IMR-90 (cell line): ENCODE data around the gene BCL7A. TPM values are rescaled to one million over a fixed set of nuclear protein-coding genes. Genes with fewer than 3 reads are reported as not detected.

ENCODE experiments used
- ATAC-seq: fragments of 200-7000 bp; cut with Tn5 transposase; 2 replicates; pipeline ENCODE4 v1.9.1; 2020; ENCODE audit warnings: low read depth, mild to moderate bottlenecking, moderate library complexity
- BruUV-seq: library from RNA; stranded (reverse); fragments of 400-500 nt; replicated peaks from 2 replicates; lab custom pipeline; 2021; lab: Mats Ljungman, UMichigan
- CTCF ChIA-PET: fragments of 300-600 bp; formaldehyde crosslinking; extraction: SDS; loops from one replicate; lab custom pipeline; 2021; ENCODE audit warnings: antibody characterized with exemption; lab: Yijun Ruan, JAX
- POLR2A ChIA-PET: fragments of 300-600 bp; sonication (Branson Sonifier 250); formaldehyde crosslinking; loops from one replicate; lab custom pipeline; 2022; ENCODE audit warnings: antibody characterized with exemption; ENCODE audit not compliant: unreplicated experiment; lab: Charles Lee
- DNase-seq: peaks from one replicate; pipeline ENCODE4 v3.0.0; 2013
- H2AFZ ChIP-seq: replicated peaks from 2 replicates; pipeline ENCODE3; 2013; ENCODE audit warnings: low read length, mild to moderate bottlenecking; ENCODE audit not compliant: poor library complexity
- H2AK5ac ChIP-seq: 2 replicates; pipeline ENCODE4 v1.6.1; 2013; ENCODE audit warnings: low read depth, low read length, inconsistent platforms
- H2AK9ac ChIP-seq: replicated peaks from 2 replicates; pipeline ENCODE3; 2013; ENCODE audit warnings: mild to moderate bottlenecking, low read depth, low read length, moderate library complexity; ENCODE audit not compliant: poor library complexity
- H2BK120ac ChIP-seq: 2 replicates; pipeline ENCODE4 v1.6.1; 2013; ENCODE audit warnings: low read depth, low read length, inconsistent platforms
- H2BK15ac ChIP-seq: 3 replicates; pipeline ENCODE4 v1.6.1; 2013; ENCODE audit warnings: low read depth, low read length, inconsistent platforms
- H2BK20ac ChIP-seq: 2 replicates; pipeline ENCODE4 v1.6.1; 2013; ENCODE audit warnings: low read depth, mild to moderate bottlenecking, inconsistent platforms, low read length, moderate library complexity
- H2BK5ac ChIP-seq: 2 replicates; pipeline ENCODE4 v1.6.1; 2013; ENCODE audit warnings: mild to moderate bottlenecking, low read depth, low read length, inconsistent platforms; ENCODE audit not compliant: poor library complexity, severe bottlenecking
- H3K14ac ChIP-seq: replicated peaks from 2 replicates; pipeline ENCODE4 v1.6.1; 2013; ENCODE audit warnings: low read depth, low read length, inconsistent platforms
- H3K18ac ChIP-seq: 2 replicates; pipeline ENCODE4 v1.6.1; 2013; ENCODE audit warnings: low read depth, low read length, control low read depth
- H3K23ac ChIP-seq: 2 replicates; pipeline ENCODE4 v1.6.1; 2013; ENCODE audit warnings: low read depth, low read length, inconsistent platforms
- H3K27ac ChIP-seq: 2 replicates; pipeline ENCODE4 v1.5.1; 2013; ENCODE audit warnings: mild to moderate bottlenecking, control low read depth, low read length; ENCODE audit not compliant: insufficient read depth
- H3K27me3 ChIP-seq: 2 replicates; pipeline ENCODE4 v1.6.1; 2013; ENCODE audit warnings: low read length; ENCODE audit not compliant: control insufficient read depth, insufficient read depth
- H3K36me3 ChIP-seq: 2 replicates; pipeline ENCODE4 v1.6.1; 2013; ENCODE audit warnings: low read length, mixed read lengths; ENCODE audit not compliant: control insufficient read depth, insufficient read depth
- H3K4ac ChIP-seq: 2 replicates; pipeline ENCODE4 v1.6.1; 2013; ENCODE audit warnings: low read depth, low read length, inconsistent platforms
- H3K4me1 ChIP-seq: 2 replicates; pipeline ENCODE4 v1.6.1; 2013; ENCODE audit warnings: low read length, mixed read lengths; ENCODE audit not compliant: control insufficient read depth, insufficient read depth
- H3K4me2 ChIP-seq: 2 replicates; pipeline ENCODE4 v1.6.1; 2013; ENCODE audit warnings: low read depth, mild to moderate bottlenecking, control low read depth, low read length, moderate library complexity
- H3K4me3 ChIP-seq: 2 replicates; pipeline ENCODE4 v1.5.1; 2013; ENCODE audit warnings: low read depth, mild to moderate bottlenecking, control low read depth, low read length, moderate library complexity; ENCODE audit not compliant: insufficient read depth
- H3K56ac ChIP-seq: 2 replicates; pipeline ENCODE4 v1.6.1; 2013; ENCODE audit warnings: low read length, inconsistent platforms; ENCODE audit not compliant: insufficient read depth; ENCODE audit errors: extremely low read depth
- H3K79me1 ChIP-seq, 2 experiments: 2 replicates each; pipeline ENCODE4 v1.6.1; 2013; ENCODE audit warnings: low read length in 2 of 2, inconsistent platforms in 1 of 2, low read depth in 1 of 2
- H3K9ac ChIP-seq: 2 replicates; pipeline ENCODE4 v1.6.1; 2013; ENCODE audit warnings: low read depth, low read length, control low read depth
- H3K9me1 ChIP-seq: 2 replicates; pipeline ENCODE4 v1.6.1; 2013; ENCODE audit warnings: low read length, inconsistent platforms; ENCODE audit not compliant: insufficient read depth
- H3K9me3 ChIP-seq: 2 replicates; pipeline ENCODE4 v1.6.1; 2013; ENCODE audit warnings: low read length; ENCODE audit not compliant: control insufficient read depth, insufficient read depth
- H4K20me1 ChIP-seq: 2 replicates; pipeline ENCODE4 v1.6.1; 2013; ENCODE audit warnings: low read length, inconsistent platforms; ENCODE audit not compliant: insufficient read depth
- H4K5ac ChIP-seq: 2 replicates; pipeline ENCODE4 v1.6.1; 2013; ENCODE audit warnings: mild to moderate bottlenecking, low read depth, low read length, control low read depth
- H4K8ac ChIP-seq, 2 experiments: 2 replicates each; pipeline ENCODE4 v1.6.1; 2013; ENCODE audit warnings: low read depth in 2 of 2, low read length in 2 of 2, control low read depth in 1 of 2, inconsistent platforms in 1 of 2
- H4K91ac ChIP-seq: 2 replicates; pipeline ENCODE4 v1.6.1; 2013; ENCODE audit warnings: low read depth, low read length, inconsistent platforms; ENCODE audit not compliant: insufficient read depth
- BHLHE40 ChIP-seq: fragments of 150-350 bp; IDR thresholded peaks from 2 replicates; pipeline ENCODE4 v1.6.1; 2016; ENCODE audit warnings: mild to moderate bottlenecking, low read depth, low read length
- CEBPB ChIP-seq: IDR thresholded peaks from 2 replicates; pipeline ENCODE4 v1.6.1; 2012; ENCODE audit warnings: low read depth, low read length, improper control_type of control experiment
- CHD1 ChIP-seq: IDR thresholded peaks from 2 replicates; pipeline ENCODE4 v1.6.1; 2012; ENCODE audit warnings: low read depth, low read length, improper control_type of control experiment
- FOS ChIP-seq: fragments of 150-350 bp; IDR thresholded peaks from 2 replicates; pipeline ENCODE4 v1.6.1; 2016; ENCODE audit warnings: low read depth, low read length
- MAFK ChIP-seq: IDR thresholded peaks from 2 replicates; pipeline ENCODE4 v1.6.1; 2012; ENCODE audit warnings: low read depth, low read length, improper control_type of control experiment
- MAZ ChIP-seq: IDR thresholded peaks from 2 replicates; pipeline ENCODE4 v1.6.1; 2012; ENCODE audit warnings: low read depth, mild to moderate bottlenecking, low read length, improper control_type of control experiment, moderate library complexity, borderline replicate concordance
- MXI1 ChIP-seq: IDR thresholded peaks from 2 replicates; pipeline ENCODE4 v1.6.1; 2012; ENCODE audit warnings: low read depth, mild to moderate bottlenecking, low read length, moderate library complexity, borderline replicate concordance
- NFE2L2 ChIP-seq: fragments of 150-350 bp; IDR thresholded peaks from 2 replicates; pipeline ENCODE4 v1.6.1; 2016; ENCODE audit warnings: low read depth, mild to moderate bottlenecking, low read length
- POLR2A ChIP-seq: IDR thresholded peaks from 2 replicates; pipeline ENCODE4 v1.6.1; 2012; ENCODE audit warnings: mild to moderate bottlenecking, low read depth, low read length
- RAD21 ChIP-seq: IDR thresholded peaks from 2 replicates; pipeline ENCODE4 v1.6.1; 2012; ENCODE audit warnings: low read length, improper control_type of control experiment
- RCOR1 ChIP-seq: IDR thresholded peaks from 2 replicates; pipeline ENCODE4 v1.6.1; 2012; ENCODE audit warnings: mild to moderate bottlenecking, low read length, improper control_type of control experiment; ENCODE audit not compliant: insufficient replicate concordance
- RFX5 ChIP-seq: IDR thresholded peaks from 2 replicates; pipeline ENCODE4 v1.8.0; 2012; ENCODE audit warnings: low read depth, mild to moderate bottlenecking, low read length, moderate library complexity
- SMC3 ChIP-seq: fragments of 150-350 bp; IDR thresholded peaks from 2 replicates; pipeline ENCODE4 v1.6.1; 2016; ENCODE audit warnings: low read depth, mild to moderate bottlenecking, antibody characterized with exemption, low read length, moderate library complexity
- WGBS, 2 experiments: methylation state at CpG; one replicate each; pipeline versions ENCODE4 v1.1.5 to v1.1.7; 2013; ENCODE audit warnings: missing lambda C conversion rate in 2 of 2; ENCODE audit not compliant: insufficient read length in 1 of 2; ENCODE audit errors: extremely low coverage in 2 of 2; 5-methylcytosine and 5-hydroxymethylcytosine counted together
- dilution Hi-C: fragments of 300-500 bp; cut with HindIII; formaldehyde crosslinking; loops from one replicate; pipeline ENCODE4 v1.14.3; 2018; ENCODE audit warnings: low sequenced_read_pairs; ENCODE audit not compliant: unreplicated experiment
- in situ Hi-C: fragments of 300-500 bp; cut with MboI; formaldehyde crosslinking; loops from 3 replicates; pipeline ENCODE4 v1.14.3; 2019; ENCODE audit warnings: low sequenced_read_pairs, inconsistent platforms, mixed read lengths
- intact Hi-C: fragments of 100-400 bp; cut with micrococcal nuclease; formaldehyde crosslinking; loops from 2 replicates; pipeline ENCODE4 v1.10.0; 2022
- polyA plus RNA-seq, 3 experiments: library from polyadenylated mRNA; depleted of rRNA; stranded (reverse); fragments of >200 nt; gene quantifications; 2 replicates each; pipeline ENCODE4 v1.2.3, GENCODE V29; 2012; ENCODE audit warnings: low replicate concordance in 1 of 3
- total RNA-seq: library from RNA; depleted of rRNA; stranded (reverse); fragments of >200 nt; gene quantifications from 2 replicates; pipeline ENCODE4 v1.2.3, GENCODE V29; 2012
- TF ChIP-seq, protein P1 (sequence below): fragments of 150-350 bp; IDR thresholded peaks from 2 replicates; pipeline ENCODE4 v1.6.1; 2016; ENCODE audit warnings: low read depth, mild to moderate bottlenecking, low read length, moderate library complexity, borderline replicate concordance
- TF ChIP-seq, protein P2 (sequence below): conservative IDR thresholded peaks from 2 replicates; pipeline ENCODE4 v1.5.1; 2012; ENCODE audit warnings: mild to moderate bottlenecking, low read depth, low read length, improper control_type of control experiment

Gene BCL7A
- total and polyA plus RNA-seq, 2 of the 4 experiments (the other 2 are of a cell fraction), result 5.6 to 7.9 TPM

- Histone ChIP-seq H2BK120ac (peak overlapping the region; percentile 56; the same call in 1 of the 2 replicates), H2AFZ (peak overlapping the region; percentile 69), H3K27me3 (no peaks in the 10 kb centered on the region), H2BK20ac (peak overlapping the region; percentile 73), H2AK5ac (no peak overlapping the region), H3K9me1 (peaks cover 6% of the 10 kb centered on the region), H3K23ac (peak overlapping the region; percentile 49), H4K20me1 (no peaks in the 10 kb centered on the region), H3K56ac (no peak overlapping the region), H3K14ac (peak overlapping the region; percentile 57), H3K4me1 (peaks cover 10% of the 10 kb centered on the region), H3K4me3 (no peak overlapping the region), H3K79me1 (no peaks in the 10 kb centered on the region), H2BK15ac (peak overlapping the region; percentile 92; the same call in 2 of the 3 replicates), H4K5ac (peak overlapping the region; percentile 21; the same call in 1 of the 2 replicates), H2AK9ac (no peak overlapping the region), H3K18ac (peak overlapping the region; percentile 27; the same call in 1 of the 2 replicates), H3K27ac (0 out of 2 replicates have a peak overlapping the region, but pooled peaks have one; percentile 3), H2BK5ac (peak overlapping the region; percentile 22), H4K91ac (0 out of 2 replicates have a peak overlapping the region, but pooled peaks have one; percentile 36), H3K9me3 (no peaks in the 10 kb centered on the region), H4K8ac (peak overlapping the region in 1 of 2 experiments; percentile 49; a peak in 1 of 4 replicates), H3K9ac (no peak overlapping the region), H3K36me3 (no peaks in the 10 kb centered on the region), H3K4ac (peak overlapping the region; percentile 59), H3K4me2 (peak overlapping the region; percentile 1)
- no TSS peak for BruUV-seq
- DNase-seq (peak; percentile 39), ATAC-seq (peak; percentile 46)
- CTCF ChIA-PET, result no interaction called here
- no CpG with 5 or more reads among the region's 9 CpGs for WGBS, 2 experiments
- no peak for TF ChIP-seq BHLHE40
- TF ChIP-seq NFE2L2, result no peak
- no peak for TF ChIP-seq POLR2A
- TF ChIP-seq SMC3, result no peak
- no peak for TF ChIP-seq CEBPB
- TF ChIP-seq, protein P1, sequence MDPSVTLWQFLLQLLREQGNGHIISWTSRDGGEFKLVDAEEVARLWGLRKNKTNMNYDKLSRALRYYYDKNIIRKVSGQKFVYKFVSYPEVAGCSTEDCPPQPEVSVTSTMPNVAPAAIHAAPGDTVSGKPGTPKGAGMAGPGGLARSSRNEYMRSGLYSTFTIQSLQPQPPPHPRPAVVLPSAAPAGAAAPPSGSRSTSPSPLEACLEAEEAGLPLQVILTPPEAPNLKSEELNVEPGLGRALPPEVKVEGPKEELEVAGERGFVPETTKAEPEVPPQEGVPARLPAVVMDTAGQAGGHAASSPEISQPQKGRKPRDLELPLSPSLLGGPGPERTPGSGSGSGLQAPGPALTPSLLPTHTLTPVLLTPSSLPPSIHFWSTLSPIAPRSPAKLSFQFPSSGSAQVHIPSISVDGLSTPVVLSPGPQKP, result no peak
- no peak for TF ChIP-seq RCOR1
- no peak for TF ChIP-seq RAD21
- TF ChIP-seq, protein P2, sequence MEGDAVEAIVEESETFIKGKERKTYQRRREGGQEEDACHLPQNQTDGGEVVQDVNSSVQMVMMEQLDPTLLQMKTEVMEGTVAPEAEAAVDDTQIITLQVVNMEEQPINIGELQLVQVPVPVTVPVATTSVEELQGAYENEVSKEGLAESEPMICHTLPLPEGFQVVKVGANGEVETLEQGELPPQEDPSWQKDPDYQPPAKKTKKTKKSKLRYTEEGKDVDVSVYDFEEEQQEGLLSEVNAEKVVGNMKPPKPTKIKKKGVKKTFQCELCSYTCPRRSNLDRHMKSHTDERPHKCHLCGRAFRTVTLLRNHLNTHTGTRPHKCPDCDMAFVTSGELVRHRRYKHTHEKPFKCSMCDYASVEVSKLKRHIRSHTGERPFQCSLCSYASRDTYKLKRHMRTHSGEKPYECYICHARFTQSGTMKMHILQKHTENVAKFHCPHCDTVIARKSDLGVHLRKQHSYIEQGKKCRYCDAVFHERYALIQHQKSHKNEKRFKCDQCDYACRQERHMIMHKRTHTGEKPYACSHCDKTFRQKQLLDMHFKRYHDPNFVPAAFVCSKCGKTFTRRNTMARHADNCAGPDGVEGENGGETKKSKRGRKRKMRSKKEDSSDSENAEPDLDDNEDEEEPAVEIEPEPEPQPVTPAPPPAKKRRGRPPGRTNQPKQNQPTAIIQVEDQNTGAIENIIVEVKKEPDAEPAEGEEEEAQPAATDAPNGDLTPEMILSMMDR, result no peak
- TF ChIP-seq RFX5, result no peak
- TF ChIP-seq MXI1, result no peak
- no peak for TF ChIP-seq MAZ
- no peak for TF ChIP-seq FOS
- TF ChIP-seq CHD1, result no peak
- no peak for TF ChIP-seq MAFK
- POLR2A ChIA-PET, result interaction anchor here (0.6 to 0.7 kb wide), 2 partner anchors 21 to 27 kb away, joined by 3 read pairs; no protein-coding TSS in a partner anchor
- in situ Hi-C loops (no loop called here), intact Hi-C loops (no loop called here), dilution Hi-C loops (no loop called here)
Measured at GRCh38 chr12:121996050-121996944, 25.4 kb upstream of the BCL7A start.
